ENCODE measurements around the gene JCAD.
"Not testable (repeated sequence)": the region's sequence is repeated elsewhere in the genome, so short reads cannot be mapped to it uniquely, and the experiment has no call there.

Gene JCAD

DNA sequence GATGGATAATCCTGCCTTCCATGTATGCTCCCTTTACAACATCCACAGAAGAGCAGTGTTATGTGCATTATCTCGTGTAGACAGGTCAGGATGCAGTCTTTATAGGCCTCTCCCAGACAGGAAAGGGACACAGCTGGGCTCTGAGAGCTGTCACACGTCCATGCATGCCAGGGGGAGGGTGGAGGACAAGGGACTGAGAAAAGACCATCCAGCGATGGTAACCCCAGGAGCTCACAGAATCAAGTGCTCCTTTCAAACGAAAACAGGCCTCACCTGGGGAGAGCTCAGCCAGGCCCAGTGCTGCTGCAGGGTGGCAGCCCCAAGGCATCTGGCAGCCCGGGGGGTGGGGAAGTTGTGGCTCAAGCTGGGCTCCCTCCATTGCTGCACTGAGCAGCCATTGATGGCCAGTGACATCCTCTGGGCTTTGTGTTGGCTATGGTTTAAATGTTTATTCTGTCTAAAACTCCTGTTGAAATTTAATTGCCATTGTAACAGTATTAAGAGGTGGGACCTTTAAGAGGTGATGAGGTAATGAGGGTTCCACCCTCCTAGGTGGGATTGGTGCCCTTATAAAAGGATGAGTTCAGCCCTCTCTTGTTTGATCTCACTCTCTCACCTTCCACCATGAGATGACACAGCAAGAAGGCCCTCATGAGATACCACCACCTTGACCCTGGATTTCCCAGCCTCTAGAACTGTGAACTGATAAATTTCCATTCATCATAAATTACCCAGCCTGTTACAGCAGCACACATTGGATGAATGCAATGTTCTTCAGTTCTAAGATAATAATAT, 15.7 kb downstream of the JCAD start:
- DNase-seq: no peak

DNA sequence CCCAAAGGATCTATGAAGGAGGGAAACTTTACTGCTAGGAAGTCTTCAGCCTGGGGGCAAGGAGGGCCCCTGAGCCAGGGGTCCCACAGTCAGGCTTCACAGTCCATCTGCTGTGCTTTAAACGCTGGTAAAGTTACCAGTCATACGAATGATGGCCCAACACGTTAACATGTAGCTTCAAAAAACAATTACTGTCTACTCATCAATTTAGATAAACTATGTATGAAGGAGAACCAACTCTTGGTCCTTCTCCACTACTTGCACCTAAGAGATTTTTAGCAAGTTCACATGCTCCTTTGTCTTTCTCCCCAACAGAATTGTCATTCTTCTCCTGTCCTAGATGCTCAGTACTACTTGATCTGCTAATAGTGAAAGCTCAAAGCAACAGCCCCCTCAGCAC, 16.6 kb downstream of the JCAD start:
- DNase-seq: no peak

DNA sequence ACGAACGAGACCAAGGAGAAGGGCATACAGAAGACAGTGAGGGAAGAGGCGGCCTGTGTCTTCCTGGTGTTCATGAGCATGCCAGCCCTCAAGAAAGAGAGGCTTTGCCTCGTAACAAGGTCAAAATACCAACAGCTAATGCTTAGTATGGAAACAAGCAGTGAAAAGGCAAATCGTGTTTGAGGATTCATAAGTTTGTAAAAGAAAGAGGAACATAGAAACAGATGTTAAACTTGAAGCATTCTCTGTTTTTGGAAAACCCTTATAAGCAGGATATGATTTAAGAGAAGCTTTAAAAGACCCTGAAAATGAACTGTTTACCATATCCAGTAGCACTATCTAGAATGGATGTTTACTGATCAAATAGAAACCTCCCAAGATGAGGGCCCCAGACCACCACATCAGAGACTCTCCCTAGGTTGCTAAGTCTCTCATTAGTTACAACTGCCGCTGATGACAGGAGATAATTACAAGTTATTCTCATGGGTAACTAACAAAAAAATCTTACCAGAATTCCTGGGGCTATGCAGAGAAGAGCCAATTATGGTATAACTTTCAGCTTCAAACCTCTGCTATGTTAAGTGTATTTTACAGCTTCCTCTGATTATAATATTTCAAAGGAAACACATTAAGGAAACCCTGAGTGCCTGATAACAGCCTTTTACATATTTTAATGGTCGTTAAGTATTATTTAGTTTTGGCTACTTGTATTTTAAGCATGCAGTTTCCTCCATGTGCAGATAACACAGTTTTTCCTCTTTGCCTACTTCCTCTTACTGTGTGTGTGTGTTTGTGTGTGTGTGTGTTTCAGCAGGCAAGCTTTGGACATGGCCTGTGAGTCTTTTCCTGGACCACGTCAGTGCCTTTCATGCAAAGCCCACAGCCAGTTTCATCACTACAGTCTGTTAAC, 17.9 kb downstream of the JCAD start:
- peak; percentile 93 to 94 for DNase-seq

DNA sequence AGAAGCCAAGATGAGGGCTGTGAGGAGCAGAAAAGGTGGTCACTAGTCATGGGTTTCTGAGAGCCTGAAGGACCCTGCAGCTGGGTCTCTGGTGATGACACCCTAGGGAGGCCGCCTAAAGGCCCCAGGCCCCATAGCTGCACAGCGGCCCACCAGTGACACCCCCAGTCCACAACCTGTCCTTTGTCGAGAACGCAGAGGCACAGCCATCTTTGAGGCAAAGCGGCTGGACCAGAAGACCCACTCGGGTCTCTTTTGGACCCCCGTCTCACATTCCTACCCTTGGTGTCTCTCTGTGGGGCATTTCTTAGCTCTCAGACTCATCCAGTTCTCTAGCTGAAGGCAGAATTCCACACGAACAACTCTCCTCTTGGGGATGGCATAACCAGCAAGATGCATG, 18.8 kb downstream of the JCAD start:
- no peak for DNase-seq

DNA sequence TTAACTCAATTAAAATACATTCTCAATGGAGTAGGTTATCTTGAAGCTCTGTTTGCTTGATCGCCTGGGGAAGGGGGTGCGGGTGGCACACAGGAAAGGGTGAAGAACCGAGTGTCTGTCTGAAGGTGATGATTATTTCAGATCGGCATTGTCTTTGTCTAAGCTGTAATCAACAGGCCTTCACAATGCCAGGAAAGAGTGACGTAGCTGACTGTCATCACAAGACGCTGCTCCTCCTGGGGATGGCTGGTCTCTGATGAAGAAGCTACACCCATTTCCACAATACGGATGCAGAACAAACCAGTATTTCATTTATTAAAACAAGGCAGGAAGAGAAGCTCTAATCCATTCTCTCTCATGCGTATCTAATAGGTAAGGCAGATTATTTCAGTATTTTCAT, 19.4 kb downstream of the JCAD start:
- DNase-seq: no peak

DNA sequence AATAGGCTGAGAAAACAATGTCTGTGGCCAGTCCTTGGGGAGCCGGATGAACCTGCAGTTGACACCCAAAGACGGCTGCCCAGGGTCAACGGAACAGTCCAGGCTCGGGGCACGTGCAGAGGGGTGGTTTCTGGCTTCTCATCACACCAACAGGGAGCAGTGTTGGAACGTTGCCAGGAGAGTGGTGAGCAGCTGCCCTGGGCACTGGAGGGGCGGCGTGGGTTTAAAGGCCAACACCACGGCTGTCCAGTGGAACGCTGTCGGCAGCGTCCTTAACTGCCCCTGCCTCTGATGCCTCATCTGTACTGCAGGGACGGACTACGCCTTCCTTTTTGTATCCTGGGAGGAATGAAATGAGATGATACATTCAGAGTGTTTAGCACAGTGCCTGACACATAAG, 19.8 kb downstream of the JCAD start:
- no peak for DNase-seq

DNA sequence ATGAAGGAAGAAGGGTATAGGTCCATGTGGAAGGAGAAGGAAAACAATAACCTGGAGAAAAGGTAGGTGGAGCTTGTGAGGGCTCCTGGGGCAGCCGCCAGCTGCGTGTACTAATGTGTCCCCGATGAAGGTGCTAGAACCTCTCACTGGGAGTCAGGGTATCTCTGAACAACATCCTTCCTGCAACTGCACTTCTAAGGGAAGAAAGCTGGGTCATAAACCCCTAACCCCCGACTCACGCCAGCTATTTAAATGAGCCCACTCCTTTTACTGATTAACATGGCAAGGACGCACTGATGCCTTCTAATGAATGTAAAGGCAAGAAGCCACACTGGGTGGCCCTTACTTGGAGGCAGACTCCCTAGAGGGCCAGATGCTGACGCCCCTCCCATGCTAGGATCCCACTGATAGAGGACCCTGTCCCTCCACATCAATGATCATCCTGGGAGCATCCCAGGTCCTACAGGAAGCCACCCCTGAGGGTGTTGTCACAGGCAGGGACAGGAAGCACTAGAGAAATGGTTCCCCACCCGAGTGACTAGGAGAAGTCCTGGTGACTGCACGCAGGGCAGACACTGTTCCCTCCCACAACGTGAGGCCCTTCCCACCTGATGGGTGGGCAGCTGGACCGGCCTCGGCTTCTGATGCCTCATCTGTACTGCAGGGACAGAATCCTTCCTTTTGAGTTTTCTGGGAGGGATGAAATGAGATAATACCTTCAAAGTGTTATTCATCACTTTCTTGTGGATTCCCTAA, 20.4 kb downstream of the JCAD start:
- no peak for DNase-seq

DNA sequence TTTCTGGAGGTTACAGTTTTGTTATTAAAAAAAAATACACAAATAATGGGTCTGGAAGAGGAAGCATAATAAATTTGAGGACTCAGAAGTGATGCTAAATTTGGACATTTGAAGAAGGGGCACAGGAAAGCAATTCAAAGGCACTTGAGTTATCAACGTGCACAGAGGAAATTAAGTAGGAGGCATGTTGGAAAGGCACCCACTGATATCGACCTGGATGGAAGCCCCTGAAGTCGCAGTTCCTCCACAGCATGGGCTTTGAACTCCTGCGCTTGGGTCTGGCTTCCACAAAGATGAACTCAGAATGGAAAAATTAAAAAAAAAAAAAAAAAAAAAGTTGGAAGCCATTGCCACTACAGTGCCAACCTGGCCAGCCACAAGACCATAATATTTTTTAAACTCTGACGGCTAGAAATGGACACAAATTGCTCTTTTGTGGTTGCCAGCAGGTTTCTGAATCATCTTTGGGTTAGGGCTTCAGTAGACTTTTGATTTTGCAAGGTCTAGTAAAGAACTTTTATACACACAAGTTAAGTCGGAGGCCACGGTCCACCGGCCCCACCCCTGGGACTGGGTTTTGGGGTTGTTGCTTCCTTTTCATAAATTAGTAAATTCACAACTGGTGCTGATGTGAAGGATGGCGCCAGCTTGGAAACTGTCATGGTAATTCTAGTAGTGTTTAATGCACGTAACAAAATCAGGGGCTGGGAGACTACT, 21.6 kb downstream of the JCAD start:
- no peak for DNase-seq

DNA sequence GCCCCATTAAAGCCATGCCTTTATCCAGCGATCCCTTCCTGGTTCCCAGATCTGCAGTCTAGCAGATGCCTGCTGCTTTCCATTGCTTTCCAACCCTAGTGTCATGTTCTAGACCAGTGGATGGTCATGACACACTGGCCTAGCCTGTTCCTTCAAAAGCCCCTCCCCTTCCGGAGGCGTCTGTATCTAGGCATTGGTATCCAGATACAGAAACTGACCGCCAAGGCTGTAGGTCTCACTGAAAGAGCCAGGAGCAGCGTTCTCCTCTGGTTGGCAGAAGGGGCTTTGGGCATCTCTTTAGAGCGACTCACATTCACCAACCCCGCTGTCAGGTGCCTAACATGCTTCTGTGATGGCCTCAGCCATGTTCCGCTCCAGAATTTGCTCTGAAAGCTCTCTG, 22.6 kb downstream of the JCAD start:
- no peak for DNase-seq

DNA sequence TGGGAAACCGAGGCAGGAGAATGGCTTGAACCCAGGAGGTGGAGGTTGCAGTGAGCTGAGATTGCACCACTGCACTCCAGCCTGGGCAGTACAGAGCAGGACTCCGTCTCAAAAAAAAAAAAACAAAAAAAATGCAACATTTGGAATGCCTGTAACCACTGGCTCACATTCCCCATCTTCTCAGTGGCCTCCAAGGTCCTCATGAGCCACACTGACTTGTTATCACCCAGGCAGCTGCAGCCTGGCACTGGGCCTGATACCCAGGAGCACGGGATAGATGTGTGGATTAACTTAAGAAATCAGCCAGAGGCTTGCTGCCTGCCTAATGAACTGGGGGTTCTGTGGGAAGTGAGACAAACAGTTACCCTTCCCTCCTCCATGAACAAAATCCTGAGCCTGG, 23.0 kb downstream of the JCAD start:
- DNase-seq: no peak

DNA sequence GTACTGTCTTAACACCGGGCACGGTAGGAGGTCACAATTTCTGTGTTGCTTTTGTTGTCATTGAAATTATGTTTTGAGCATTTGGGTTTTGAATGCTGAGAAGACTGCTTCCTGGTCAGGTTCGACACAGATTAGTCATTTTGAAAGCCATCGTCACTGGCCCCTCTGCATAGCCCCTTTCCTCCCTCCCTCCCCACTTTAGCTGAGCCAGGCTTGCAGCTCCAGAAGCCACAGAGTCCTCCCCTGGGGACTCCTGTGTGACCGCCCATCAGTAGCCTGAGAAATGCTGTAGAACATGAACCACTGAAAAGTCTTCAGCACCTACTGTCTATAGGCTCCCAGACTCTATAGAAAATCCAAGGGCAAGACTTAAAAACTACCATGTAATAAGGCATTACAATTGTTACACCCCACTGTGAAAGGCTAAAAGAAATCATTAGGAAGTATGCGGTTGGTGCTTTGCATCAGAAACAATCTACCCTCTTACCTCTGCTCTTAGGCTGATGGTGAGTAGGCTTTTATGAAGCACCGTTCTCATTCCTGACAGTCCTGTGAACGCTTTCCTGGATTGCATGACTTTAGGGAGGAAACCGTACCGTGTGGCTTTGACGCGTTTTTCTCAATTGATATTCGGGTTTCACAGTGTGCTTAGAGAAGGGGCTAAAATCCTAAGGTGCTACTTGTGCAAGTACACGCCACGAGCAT, 24.8 kb downstream of the JCAD start:
- DNase-seq: no peak

DNA sequence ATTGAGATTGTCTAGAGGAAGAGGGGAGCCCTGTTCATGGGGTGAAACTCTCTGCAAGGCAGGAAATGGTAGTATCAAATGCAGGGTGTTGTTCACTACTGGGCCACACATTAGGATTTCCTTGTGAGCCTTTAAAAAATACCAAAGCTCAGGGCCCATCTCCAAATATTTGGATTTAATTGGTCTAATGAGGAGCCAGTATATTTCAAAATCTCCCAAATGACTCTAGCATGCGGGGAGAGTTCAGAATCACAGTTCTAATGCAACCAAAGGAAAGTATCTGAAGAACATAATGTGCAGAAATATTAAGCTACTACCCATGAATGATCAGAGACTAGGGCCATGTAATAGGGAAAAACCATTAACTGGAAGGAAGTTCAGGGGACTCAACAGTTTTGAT, 27.3 kb downstream of the JCAD start:
- no peak for DNase-seq

DNA sequence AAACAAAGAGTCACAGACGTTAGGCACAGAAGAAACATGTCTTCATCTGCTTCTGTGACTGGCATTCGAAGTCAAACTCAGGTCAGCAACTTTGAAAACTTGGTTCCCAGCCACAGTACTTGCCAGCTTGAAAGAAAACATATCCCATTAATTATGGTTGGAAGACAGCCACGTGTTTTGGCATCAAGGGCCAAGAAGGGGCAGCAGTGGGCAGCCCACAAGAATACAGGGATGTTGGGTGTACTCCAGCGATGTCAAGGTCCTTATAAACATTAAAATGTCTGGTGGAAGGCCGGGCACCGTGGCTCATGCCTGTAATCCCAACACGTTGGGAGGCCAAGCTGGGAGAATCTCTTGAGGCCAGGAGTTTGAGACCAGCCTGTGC, 29.5 kb downstream of the JCAD start:
- no peak for DNase-seq

DNA sequence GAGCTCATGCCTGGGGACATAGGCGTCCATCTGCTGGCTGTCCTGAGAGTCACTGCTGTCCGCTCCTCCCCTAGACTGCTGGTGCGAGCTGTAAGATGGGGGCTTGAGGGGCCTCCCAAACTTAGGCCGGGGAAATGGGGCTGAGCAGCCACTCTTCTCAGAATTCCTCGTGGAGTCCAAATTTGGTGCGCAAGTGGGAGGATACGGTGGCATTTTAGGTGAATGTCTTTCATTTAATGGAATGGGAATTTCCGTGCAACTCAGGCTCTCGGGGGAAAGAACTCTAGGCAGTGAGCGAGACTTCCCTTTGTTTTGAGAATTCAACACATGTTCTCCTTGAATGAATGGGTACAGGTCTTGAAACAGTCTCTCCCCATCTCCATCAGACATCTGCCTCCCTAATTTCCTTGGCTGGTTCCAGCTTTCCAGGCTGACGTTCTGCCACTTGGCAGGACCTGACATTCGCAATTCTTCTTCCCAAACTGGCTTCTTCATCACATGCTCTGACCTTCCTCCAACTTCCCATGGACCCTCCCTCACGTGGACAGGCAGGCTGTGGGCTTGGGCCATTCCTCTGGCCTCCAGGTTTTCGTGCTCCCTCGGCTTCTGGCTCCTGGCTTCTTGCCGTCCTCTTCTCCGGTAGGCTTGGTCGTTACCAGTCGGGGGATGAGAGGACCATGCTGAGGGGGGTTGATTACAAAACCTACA, 30.1 kb downstream of the JCAD start:
- DNase-seq: no peak

DNA sequence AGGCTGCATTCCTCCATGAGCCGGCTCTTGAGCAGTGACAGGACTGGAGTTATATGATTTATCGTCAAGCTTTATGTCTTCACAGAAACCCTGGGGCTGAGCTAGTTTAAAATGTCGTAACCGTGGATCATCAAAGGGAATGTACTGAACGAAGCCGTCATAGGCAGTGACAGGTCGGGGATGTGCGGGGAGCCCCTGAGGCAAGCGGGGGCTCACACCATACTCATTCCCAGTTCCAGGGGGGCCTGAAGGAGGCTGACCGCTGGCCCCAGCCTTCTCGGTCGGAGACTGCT, 30.7 kb downstream of the JCAD start:
- DNase-seq: no peak

DNA sequence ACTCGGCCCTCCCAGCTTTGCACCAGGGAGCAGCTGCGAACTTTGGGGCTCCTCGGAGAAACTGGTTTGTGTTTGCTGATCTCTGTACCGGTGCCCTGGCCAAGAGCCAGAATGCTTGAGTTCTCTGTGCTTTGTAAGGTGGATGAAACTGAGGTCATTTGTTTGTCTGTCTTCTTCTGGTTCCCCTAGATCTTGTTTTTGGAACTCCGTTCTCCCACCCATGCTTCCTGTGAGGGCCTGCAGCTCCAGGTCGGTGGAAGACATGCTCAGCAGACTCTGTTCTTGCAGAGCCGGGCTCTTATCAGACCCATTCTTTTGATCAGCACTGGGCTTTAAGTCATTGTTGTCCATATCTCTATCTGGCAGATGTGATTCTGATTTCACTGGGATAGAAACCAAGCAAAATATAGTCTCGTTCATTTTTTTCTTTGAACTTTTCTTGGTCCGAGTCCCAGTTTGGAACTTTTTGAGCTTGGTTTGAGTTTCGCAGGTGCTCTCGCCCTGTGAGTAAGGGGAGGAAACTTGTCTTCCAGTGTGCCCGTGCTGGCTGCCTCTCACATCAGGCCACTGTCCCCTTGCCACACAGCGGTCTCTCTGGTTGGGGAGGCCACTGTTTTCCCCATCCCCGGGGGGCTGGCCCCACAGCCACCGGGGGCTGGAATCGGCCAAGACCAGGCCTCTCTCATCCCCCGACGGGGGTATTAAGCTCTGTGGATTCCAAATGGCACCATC, 31.2 kb downstream of the JCAD start:
- DNase-seq: peak in 1 of 2 experiments; percentile 59

DNA sequence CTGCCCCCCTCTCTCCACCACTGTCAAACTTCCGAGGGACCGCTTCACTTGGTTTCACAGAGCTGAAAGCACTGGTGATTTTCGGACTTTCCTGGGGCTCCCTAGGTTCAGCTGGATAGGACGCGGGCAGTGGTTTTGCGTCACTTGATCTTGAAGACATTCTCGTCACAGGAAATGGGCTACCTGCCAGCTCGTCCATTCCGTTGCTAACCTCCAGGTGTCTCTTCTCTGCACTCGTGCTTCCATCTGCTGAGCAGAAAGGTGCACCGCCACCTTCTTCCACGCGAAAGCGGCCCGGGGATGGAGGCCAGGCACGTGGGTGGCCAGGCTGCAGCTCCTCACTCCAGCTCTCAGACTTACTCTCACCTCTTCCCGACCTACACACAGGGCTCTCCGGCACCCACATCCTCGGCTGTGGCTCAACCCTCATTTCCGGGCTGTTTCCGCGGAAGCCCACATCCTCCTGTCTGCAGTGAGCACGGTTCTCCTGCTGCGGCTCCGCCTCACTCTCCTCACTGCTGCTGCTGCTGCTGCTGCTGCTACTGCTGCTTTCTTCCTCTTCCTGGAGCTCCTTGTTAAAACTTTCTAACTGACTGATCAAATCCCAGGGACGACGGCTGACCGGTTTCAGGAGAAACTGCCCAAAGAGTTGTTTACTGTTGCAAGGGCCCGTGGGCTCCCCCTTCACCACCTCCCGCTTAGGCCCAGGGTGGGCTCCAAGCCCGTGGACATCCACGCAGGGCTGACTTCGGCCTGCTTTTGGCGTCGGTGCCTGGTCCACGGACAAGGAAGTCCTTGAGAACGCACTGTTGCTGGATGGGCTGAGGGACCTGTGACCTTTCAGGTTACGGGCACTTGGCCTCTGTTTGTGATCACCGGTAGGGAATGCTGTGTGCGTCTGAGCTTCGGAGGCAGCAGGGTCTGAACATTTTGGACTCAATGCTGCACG, 32.1 kb downstream of the JCAD start:
- DNase-seq: peak; percentile 100

DNA sequence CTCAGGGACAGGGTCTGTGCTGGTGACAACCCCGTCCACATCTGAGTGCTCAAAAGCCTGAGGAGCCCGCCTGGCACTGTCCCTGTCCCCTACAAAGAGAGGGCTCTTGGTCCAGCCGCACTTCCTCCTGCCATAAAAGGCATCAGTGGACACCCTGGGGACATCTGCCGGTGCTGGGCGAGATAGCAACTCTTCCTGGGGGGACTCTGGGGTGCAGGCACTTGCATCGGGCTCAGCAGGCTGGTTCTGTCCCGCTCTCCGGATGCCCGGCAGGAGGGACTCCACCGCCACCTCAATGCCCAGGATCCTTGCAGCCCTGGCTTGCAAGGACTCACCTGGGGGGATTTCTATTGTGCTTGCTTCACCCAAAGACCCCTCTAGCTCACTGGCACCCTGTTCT, 32.8 kb downstream of the JCAD start:
- DNase-seq: no peak

DNA sequence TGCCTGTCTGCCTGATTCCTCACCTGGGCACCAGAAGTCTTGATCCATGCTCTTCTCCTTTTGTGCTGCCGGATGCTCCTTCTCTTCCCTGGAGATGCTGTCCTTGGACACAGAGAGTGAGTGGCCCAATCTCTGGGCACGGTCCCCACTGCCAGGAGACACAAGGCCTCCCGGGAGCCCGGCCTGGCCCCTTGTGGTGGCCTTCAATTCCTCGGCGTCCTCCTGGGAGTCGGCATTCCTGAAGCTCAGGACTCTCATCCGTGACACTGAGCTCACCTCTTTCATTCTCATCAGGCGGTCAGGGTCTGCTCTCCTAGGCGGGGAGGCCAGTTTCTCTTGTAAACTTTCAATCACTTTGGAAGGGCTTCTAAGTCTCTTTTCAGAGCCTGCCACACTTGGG, 33.3 kb downstream of the JCAD start:
- no peak for DNase-seq

DNA sequence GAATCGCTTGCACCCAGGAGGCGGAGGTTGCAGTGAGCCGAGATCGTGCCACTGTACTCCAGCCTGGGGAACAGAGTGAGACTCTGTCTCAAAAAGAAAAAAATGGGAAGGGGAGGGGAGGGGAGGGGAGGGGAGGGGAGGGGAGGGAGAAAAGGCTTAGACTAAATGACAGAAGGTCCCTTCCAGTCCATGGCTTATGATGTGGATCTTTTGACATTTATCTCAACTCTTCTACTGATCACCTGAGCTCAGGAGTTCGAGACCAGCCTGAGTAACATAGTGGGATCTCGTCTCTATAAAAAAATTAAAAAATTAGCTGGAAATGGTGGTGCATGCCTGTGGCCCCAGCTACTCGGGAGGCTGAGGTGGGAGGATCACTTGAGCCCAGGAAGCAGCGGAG, 34.0 kb downstream of the JCAD start:
- DNase-seq: not testable (repeated sequence)
